NOMO-1 (cell line): Measurements from ENCODE around the gene BDH1.

ENCODE experiments used
- DNase-seq, 2 experiments: peaks; one replicate each; lab custom pipeline; 2025; ENCODE audit not compliant: unreplicated experiment in 2 of 2; lab: John Stamatoyannopoulos, UW

BDH1 gene

DNA sequence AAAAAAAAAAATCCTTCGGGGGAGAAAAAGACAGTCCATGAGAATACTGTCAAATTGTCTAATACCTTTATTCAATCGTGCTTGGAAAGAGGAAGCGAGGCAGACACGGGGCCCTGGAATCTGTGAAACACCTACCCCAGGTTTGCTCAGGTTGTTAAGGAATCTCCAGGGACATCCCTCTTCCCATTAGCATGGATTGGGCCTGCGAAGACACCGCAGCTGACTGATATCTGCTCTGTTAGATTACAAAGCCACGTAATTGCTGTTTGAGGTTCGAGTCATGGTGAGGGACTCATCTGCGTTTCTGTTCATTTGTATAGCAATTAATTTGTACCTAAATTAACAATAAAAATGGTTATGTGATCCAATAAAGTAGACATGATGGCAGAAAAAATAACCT is 91.0 kb downstream of the BDH1 start:
- no peak for DNase-seq

DNA sequence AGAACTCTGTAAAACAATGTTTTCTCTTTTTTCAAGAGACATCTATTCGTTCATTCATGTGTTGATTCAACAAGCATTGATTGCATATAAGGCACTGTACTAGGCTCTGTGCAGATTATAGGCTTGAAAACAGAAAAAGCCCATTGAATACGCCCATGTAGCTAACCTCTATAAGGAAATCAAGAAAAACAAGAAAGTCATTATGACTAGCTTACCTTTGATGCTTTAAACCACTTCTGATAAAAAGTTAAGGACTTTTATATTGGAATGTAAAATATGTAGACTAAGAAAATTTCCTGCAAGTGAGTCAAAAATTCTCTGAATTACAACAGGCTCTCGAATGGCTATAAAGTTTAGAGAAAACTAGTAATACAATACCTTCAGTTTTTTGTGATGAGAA is 92.5 kb downstream of the BDH1 start:
- no peak for DNase-seq

- no peak for DNase-seq
Observed at GRCh38 chr3:197462808-197463207, 93.0 kb downstream of the BDH1 start.

DNA sequence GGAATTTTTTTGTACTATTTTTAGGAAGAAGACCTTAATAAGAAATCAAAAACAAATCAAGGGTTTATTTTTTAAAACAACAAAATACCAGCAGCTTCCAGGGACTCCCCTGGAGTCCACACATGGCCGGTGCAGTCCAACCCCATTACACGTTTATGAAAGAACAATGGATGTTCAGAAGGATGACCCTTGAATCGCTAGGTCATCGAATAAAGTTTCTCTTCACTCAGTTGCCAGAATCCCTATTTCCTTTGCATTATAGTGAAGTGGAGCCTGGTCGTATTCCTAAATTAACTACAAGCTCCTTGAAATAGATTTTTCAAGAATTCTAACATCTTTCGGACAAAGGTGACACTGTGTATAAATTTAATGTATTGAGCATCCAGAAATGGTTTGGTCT is 95.1 kb downstream of the BDH1 start:
- no peak for DNase-seq

- no peak for DNase-seq
Observed at GRCh38 chr3:197460002-197460401, 95.8 kb downstream of the BDH1 start.
